Choroid plexus epithelial cell (primary cell): Measurements from ENCODE around the gene ZSWIM6.

Experiments
- DNase-seq: peaks from one replicate; pipeline ENCODE4 v3.0.0-alpha.2; 2010; ENCODE audit warnings: low read depth
- H3K4me3 ChIP-seq: 2 replicates; pipeline ENCODE4 v1.5.1; 2011; ENCODE audit warnings: low read depth, mild to moderate bottlenecking, control low read depth, low read length, moderate library complexity
- CTCF ChIP-seq: conservative IDR thresholded peaks from 2 replicates; pipeline ENCODE4 v1.5.1; 2011; ENCODE audit warnings: low read depth, mild to moderate bottlenecking, control low read depth, inconsistent platforms, low read length, moderate library complexity

ZSWIM6 gene

GRCh38 chr5:61532983-61533382 is 200.9 kb downstream of the ZSWIM6 start:
- H3K4me3 ChIP-seq: no peak overlapping the region
- no peak for TF ChIP-seq CTCF
- no peak for DNase-seq

DNA sequence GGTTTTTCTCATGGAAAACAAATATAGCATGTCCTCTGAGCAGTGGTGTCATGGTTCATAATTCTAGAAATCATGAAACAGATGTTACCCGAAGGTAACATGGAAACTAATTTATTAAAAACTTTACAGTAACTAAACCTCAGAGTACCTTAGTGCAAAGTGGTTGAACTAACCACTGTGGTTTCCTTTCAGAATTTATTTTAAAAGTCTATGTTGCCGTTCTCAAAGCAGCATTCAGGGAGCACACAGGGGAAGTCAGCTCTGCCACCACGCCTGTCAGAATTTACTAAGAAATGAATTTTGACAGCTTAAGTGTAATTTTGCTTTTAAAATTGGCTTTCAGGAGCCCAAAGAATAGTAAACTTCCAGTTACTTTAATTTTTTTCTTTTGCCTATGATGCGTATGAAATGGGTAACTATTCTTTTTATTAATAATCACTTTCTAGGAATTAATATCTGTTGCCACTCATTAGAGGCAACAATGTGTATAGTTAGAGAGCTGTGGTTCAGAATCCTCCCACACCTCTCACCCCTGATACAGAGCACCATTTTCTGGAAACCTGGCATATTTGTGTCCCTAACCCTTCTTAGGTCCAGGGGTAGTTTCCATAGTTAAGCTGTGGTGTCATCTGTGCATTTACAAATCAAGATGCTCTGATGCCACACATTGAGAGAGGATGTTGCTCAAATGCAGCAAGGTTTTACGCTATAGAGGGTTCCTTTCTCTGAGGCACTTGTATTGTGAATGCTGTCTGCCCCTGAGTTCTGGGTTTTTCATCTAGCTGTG is 202.6 kb downstream of the ZSWIM6 start:
- no peak overlapping the region for H3K4me3 ChIP-seq
- TF ChIP-seq CTCF: no peak
- DNase-seq: no peak

- TF ChIP-seq CTCF: no peak
- DNase-seq: no peak
- no peak overlapping the region for H3K4me3 ChIP-seq
Measured at GRCh38 chr5:61535828-61536227, 203.8 kb downstream of the ZSWIM6 start.

DNA sequence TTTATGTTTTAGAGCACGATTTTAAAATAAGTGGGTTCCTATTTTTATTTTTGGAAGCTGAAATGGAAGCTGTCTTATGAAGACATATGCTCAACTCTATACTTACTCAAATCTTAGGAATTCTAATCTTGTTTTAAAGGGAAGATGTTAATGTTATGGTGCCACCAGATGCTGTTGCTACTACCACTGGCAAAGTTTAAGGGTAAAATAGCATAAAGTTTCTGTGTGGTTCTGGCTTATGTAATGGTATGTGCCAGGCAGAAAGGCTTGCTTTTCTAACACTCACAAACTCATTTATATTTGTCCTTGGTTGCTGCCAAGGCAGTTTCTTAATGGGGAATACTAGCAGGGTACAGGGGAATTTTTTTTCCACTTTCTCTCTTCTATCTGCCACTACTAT is 204.9 kb downstream of the ZSWIM6 start:
- DNase-seq: no peak
- no peak for TF ChIP-seq CTCF

DNA sequence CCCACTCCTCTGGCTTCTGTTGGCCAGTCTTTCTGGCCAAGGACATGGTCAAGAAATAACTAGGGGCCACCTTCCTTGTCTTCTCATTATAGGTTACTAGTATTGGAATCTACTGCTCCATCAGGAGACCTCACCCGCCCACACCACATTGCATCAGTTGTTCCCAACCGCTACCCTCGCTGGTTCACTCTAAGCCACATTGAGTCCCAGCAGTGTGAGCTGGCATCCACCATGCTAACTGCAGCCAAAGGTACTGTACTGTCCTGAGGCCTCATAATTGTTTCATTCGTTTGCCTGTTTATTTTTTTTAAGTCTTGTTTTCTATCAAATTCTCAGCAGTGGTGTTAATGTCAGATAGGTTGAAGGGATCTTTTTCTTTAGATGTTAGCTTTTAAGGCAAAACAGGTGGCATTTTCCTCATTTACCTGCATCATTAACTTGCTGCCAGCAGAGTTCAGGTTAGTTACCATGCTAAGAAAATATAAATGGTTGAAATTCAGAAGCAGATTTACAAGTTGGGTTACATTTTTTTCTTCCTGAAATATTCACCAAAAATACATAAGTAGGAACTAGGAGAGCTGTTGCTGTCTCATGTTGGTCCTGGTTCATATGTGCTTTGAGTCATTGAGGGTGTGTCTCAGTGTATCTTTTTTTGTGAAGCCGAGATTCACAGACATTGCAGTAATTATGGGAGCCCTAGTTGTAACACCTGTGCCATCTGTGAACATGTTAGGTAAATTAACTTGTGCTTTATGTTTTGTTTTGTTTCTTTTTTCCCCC is 206.9 kb downstream of the ZSWIM6 start:
- DNase-seq: no peak
- no peak for TF ChIP-seq CTCF
- no peak overlapping the region for H3K4me3 ChIP-seq

More for the DNA sequence above, 204.9 kb downstream of the ZSWIM6 start:
- H3K4me3 ChIP-seq: no peak overlapping the region

GRCh38 chr5:61549530-61549929 is 217.5 kb downstream of the ZSWIM6 start:
- TF ChIP-seq CTCF: no peak
- no peak overlapping the region for H3K4me3 ChIP-seq
- DNase-seq: no peak
